ENCODE results near the gene AGBL1.
"Not testable (repeated sequence)": the region's sequence is repeated elsewhere in the genome, so short reads cannot be mapped to it uniquely, and the experiment has no call there.

AGBL1 gene

DNA sequence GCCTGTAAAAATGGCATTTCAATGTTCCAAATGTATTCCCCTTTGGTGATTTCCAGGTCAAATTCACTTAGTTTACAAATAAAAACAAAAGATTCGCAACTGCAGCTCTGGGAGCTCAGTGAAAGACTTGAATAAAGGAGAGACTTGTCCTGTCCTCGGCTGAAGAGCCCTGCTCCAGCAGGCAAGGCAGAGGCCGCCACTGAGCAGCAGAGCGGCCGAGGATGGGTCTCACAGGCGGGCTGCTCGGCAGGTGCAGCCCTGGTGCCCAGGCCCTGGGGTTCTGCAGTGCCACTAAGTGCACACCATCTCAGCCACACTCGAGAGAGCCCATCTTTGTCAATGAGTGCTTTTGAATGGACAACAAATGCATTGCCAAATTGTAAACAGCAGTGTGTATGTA lies 856.2 kb downstream of the AGBL1 start:
- no peak for DNase-seq (ENCODE audit: low read depth)

GRCh38 chr15:86942285-86942684 lies 862.6 kb downstream of the AGBL1 start:
- no peak for DNase-seq (ENCODE audit: low read depth)

DNA sequence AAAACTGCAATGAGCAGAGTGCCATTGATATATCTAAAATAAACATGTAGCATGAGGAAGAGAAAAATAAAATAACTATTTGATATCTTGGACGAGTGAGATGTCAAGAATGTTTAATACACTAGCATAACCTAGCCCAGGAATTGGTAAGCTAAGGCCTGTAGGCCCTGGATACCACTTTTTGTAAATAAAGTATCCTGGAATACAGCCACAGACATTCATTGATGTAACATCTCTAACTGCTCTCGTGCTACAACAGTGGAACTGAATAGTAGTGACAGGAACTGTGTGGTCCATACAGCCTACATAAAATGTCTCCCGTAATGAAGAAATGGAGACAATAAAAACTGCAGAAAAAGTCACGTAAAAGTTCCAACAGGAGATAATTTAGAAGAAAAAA lies 869.0 kb downstream of the AGBL1 start:
- no peak for DNase-seq (ENCODE audit: low read depth)

DNA sequence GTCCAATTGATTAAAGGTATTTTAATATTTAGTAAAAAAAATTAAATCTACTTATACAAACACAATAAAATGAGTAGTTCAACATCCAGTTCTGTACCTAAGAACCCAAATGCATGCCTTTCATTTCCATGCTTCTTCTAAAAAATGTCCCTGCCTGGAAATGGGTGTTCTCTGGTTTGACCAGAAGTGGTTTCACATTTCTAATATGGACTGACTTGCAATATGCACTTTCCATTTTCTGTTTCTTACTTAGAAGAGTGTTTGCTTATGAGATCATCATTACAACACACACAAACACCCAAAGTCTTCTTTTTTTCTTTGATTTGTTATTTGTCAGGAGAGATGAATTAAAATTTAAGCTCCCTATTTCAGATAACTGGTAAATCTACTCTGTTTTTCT lies 879.6 kb downstream of the AGBL1 start:
- no peak for DNase-seq (ENCODE audit: low read depth)

DNA sequence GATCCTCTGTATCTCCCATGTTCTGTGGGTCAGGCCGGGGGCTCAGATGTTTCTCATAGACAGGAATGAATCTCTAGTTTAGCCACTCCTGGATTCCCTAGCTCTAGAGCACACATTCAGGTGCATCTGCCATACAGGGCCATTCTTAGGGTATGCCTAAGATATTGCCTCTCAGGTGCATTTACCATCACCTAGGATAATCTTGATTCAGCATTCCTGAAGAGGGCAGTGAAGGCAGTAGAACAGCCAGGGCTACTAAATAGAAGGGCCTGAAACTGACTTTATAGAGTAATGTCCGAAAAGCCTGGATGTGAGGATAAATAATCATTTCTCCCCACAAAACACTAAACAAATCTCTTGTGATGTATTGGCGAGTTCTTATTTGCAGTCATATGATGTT lies 882.0 kb downstream of the AGBL1 start:
- DNase-seq (ENCODE audit: low read depth): no peak

DNA sequence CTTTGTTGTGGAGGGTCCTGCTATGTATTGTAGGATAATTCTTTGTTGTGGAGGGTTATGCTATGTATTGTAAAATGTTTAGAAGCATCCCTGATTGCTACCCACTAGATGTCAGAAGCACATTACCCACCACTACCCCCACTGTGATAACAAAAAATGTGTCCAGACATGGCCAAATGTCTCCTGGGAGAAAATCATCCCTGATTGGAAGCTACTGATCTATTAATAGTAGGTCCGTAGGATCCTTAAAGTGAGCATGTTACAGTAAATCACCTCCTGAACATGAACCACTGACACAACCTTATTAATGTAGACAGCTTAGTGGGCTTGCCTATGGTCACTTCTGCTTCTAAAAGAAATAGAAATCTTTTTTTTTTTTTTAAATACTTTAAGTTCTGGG lies 884.6 kb downstream of the AGBL1 start:
- no peak for DNase-seq (ENCODE audit: low read depth)

DNA sequence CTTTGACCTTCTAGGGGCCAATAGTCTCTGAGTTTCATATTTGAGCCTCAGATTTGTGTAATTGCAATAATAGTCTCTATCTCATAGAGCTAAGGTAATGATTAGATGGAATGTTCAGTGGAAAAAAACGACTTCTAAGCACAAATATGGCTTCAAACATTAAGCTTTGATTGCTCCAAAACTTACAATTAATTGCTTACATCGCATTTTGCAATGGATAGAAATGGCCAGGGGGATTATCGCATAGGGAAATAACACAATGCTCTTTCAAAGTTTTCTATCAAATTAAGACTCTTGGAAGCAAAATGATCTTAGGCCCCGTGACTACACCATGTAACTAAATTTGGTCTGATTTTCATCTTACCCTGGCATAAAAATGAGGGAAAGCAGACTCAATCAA lies 888.6 kb downstream of the AGBL1 start:
- DNase-seq (ENCODE audit: low read depth): no peak

- DNase-seq (ENCODE audit: low read depth): no peak
Measured at GRCh38 chr15:86969364-86969763, 889.7 kb downstream of the AGBL1 start.

GRCh38 chr15:86973284-86973844 lies 893.7 kb downstream of the AGBL1 start:
- DNase-seq (ENCODE audit: low read depth): no peak

DNA sequence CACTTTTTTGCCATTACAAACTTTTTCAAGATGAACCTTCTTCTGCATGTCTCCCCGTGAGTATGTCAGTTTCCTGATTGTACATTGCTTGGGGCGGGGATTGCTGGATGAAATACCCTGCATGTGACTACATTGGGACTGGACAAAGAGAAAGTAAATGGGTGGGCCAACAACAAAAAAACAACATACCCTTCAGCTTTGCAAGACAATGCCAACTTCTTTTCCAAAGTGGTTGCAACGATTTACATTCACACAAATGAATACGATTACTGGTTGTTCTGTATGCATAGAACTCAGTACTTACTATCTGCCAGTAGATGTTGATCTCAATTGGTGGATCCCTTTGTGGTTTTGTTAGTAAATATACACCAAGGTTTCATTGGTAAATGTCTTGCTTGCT lies 908.4 kb downstream of the AGBL1 start:
- DNase-seq (ENCODE audit: low read depth): no peak

GRCh38 chr15:87021751-87022150 lies 942.1 kb downstream of the AGBL1 start:
- no peak for DNase-seq (ENCODE audit: low read depth)

- DNase-seq (ENCODE audit: low read depth): no peak
Measured at GRCh38 chr15:87031540-87032230, 952.0 kb downstream of the AGBL1 start.

GRCh38 chr15:87032295-87032694 lies 952.6 kb downstream of the AGBL1 start:
- DNase-seq (ENCODE audit: low read depth): no peak

- no peak for DNase-seq (ENCODE audit: low read depth)
Measured at GRCh38 chr15:87033056-87033455, 953.4 kb downstream of the AGBL1 start.

DNA sequence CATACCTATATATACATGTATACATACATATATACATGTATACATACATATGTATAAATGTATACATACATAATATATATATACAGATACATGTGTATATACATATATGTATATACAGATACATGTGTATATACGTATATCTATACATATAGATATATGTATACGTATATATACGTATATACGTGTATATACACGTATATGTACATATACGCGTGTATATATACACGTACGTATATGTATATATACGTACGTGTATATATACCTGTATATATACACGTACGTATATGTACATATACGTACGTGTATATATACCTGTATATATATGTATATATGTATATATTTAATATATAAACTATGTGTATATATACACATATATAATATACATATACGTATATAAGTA lies 955.2 kb downstream of the AGBL1 start:
- DNase-seq (ENCODE audit: low read depth): no peak

GRCh38 chr15:87038404-87038803 lies 958.7 kb downstream of the AGBL1 start:
- DNase-seq (ENCODE audit: low read depth): no peak

GRCh38 chr15:87042619-87043018 lies 962.9 kb downstream of the AGBL1 start:
- DNase-seq (ENCODE audit: low read depth): not testable (repeated sequence)

GRCh38 chr15:87045746-87046145 lies 966.1 kb downstream of the AGBL1 start:
- DNase-seq (ENCODE audit: low read depth): no peak

GRCh38 chr15:87047203-87047965 lies 967.7 kb downstream of the AGBL1 start:
- no peak for DNase-seq (ENCODE audit: low read depth)

All from fibroblast of the conjunctiva (primary cell).